GM19240 (cell line): ENCODE measurements around the gene PRUNE2.
"Not testable (repeated sequence)": the region's sequence is repeated elsewhere in the genome, so short reads cannot be mapped to it uniquely, and the experiment has no call there.

Experiments
- DNase-seq: peaks from one replicate; pipeline ENCODE4 v3.0.0; 2011; ENCODE audit warnings: low spot score; ENCODE audit not compliant: insufficient read length

PRUNE2 gene

DNA sequence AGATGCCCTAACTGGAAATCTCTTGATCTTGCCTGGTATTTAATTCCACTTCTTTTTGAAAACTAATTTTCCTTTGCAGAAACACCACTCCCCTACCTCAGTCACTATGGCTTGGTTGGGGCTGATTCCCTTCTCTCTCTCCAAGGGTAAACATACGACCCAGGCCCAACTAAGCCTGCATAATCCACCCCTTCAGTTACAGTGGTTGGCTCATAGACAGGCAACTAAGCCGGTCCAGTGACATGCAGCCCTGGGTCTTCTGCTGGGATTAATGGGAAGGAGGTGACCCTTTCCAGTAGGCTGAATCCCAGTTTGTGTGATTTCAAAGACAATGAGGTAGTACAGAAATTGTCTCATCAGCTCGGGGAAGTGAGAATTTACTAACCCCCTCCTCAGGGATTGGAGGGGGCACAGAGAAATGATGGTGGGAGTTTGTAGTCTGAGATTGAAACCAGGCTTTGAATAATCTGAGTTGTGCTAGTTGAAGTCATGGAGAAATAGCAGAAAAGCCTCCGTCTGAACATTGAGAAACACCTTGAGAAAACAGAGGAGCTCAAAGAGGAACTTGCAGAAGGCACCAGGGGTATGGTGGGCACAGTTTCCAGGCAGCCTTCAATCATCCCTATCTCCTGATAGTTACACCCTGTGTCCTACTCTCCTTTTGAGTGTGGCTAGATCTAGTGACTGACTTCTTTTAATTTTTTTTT, 298.0 kb downstream of the PRUNE2 start:
- no peak for DNase-seq

DNA sequence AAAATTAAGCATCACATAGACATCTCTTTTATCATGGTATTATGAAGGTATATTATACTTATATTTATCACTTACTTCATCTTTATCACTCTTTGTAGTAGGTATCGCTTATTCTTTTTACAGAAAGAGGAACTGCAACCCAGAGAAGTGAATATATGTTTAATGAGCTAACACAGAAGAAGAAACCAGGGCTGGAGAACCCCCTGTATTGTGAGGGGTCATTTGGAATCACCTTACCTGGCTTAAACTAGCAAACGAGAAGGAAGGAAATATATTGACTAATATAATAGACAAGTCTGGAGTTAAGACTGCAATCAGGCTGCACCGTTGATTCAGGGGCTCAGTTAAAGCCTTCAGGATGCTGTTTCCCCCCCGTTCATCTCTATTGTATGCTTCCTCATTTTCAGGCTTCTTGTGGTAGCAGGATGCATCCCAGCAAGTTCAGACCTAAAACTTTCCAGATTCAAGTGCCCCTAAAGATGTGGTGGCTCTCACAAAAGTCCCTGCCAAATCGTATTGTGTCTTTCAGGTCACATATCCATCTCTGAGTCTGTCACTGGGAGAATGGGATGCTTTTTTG, 300.5 kb downstream of the PRUNE2 start:
- peak; percentile 14 for DNase-seq

GRCh38 chr9:76603931-76604570, 301.9 kb downstream of the PRUNE2 start:
- no peak for DNase-seq

- DNase-seq: no peak
These were observed 302.4 kb downstream of the PRUNE2 start for GRCh38 chr9:76603448-76603895.

DNA sequence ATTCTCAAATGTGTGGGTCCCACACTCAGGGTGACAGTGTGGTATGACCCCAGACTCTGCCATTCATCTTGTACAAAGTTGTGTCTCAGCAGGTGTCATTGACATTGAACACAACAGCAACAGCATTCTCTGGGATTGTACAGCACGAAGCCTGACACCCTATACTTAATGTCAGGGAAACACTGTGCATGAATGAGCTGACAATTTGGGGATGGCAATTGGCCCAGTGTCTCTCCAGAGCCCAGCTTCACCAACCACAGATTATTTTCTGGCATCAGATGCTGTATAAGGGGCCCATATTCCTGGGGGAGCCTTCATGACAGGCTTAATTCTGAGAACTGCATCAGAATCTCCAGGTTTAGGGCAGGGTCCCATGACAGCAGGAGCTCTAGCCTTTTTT, 303.7 kb downstream of the PRUNE2 start:
- no peak for DNase-seq

- no peak for DNase-seq
These were observed 305.8 kb downstream of the PRUNE2 start for GRCh38 chr9:76600007-76600615.

DNA sequence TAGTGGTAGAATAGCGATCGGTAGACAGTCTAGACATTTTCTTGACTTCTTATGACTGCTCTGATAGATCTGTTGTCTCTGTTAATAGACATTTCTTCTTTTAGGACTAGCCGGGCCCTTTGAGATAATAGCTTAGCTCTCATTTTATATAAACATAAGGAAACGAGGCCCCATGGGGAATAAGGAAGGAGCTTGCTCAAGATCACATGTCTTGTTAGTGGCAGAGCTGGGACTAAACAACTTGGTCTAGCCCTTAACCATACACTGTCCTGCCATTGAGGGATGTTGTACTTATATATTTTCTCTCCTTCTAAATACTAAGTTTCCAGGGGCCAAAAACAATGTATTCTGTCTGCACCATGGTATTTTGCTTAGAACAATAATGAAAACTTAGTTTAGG, 306.9 kb downstream of the PRUNE2 start:
- no peak for DNase-seq

DNA sequence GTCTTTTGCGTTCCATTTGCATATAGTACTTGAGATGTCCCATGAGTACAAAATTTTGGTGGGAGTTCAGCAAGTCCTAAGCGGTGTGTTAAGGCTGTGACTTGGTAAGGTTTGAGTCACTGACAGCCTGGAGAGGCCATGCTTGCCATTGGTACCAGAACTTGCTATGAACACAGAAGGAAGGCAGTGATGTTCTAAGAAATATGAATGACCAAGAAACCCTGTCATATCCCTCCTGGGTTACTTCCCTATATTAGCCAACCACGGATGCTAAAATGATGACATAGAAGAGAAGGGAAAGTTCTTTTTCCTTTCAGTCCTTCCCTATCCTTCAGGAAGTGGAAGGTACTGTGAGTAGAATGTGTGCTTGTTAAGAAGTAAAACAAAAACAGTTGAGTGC, 310.3 kb downstream of the PRUNE2 start:
- DNase-seq: no peak

DNA sequence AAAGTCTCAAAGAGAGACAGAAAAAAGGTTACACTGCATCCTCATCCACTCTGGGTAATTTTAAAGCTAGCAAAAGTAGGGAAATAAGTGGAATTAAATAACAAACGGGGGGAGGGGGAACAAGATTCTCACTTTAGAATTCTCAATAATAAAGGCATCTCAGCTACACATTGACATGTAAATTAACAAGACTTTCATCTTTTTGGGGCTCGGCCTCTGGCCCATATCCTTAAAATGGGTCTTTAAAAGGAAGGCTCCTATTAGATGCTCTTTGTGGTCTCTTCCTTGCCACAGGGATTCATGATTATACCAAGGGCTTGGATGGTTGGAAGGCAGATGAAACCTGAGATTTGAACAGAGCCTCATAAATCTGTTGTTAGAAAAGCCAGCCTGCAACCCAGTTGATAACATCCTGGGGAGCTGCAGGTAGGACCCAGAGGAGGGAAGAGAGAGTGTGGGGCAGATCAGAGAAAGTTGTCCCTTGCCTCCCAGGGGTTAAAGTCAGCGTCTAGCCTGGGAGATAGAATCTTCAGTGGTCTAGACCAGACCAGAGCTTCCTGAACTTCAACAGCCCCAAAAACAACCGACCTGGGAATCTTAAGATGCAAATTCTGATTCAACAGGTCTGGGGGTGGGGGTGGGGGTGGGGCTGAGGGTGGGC, 311.0 kb downstream of the PRUNE2 start:
- no peak for DNase-seq

GRCh38 chr9:76593961-76594735, 311.8 kb downstream of the PRUNE2 start:
- DNase-seq: not testable (repeated sequence)

- DNase-seq: no peak
These were observed 313.0 kb downstream of the PRUNE2 start for GRCh38 chr9:76592974-76593347.

DNA sequence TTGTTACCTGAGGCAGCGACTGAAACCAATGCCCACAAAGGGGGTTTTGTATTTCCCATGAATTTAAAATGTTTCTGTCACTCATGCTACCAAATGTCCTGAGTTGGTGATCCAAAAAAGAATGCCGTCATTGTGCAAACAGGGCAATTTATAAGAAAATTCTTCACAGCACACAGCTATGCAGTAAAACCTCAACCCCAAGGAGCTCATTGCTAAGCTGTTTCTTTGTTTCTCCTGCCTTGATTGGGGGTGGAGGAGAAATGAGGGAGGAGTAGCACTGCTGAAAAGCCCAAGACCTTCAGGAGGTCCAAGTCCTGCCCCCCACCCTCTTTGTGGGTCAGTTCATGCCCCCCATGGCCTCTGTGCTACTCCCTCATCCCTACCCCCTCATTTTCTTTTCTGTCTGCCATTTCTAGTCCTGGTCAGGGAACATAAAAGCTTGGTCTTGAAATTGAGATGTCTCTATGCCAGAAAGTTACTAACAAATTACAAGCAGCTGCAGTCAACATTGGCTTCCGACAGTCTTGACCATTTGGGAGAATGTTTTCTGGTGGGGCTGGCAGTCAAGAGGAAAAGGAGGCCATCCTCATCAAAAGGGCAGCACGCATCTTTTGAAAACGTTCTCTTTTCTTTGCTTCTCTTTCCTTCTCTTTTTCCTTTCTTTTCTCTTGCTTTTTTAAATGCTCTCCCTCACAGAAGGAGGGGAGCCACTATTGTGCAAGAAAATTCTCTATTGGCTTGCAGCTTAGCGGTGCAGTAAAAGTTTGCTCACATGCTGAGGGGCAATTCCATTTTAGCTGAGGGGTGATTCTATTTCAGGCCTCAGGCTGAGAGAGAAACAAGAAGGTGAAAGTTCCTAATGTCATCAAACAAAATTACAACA, 313.6 kb downstream of the PRUNE2 start:
- no peak for DNase-seq

- no peak for DNase-seq
These were observed 314.5 kb downstream of the PRUNE2 start for GRCh38 chr9:76591256-76591950.

DNA sequence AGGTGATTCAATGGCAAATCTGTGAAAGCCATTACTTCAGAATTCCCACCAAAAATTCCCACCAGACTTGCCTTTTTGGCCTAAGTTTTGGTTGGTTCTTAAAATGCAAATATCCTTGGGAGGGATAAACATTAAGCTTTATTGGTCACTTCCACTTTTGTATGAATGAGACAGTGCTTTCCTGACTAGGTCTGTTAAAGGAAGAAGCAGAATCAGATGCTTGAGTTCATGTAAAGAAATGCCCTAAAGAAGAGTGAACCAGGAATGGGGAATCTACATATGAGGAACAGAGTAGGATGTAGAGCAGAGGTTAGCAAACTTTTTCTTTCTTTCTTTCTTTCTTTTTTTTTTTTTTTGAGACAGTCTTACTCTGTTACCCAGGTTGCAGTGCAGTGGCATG, 317.6 kb downstream of the PRUNE2 start:
- DNase-seq: no peak

GRCh38 chr9:76586390-76587314, 319.3 kb downstream of the PRUNE2 start:
- DNase-seq: no peak

- DNase-seq: no peak
These were observed 320.2 kb downstream of the PRUNE2 start for GRCh38 chr9:76585487-76586389.

DNA sequence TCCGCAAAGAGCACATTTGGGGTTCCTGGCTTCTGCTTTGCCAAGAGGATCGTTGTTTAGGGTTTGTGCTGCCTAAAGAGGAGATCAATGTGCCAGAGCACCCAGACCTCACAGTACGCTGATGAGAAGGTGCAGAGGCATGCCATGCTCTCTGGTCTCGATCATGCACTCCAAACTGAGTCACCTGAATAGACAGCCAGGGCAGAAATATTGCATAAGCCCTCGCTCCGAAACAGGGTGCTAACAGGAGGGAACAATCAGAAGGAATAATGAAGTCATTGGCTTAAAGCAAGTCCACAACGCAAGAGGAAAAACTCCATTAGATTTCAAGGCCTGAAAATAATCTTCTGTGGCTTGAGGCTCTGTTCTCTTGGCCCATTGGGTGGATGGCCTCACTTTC, 322.7 kb downstream of the PRUNE2 start:
- DNase-seq: no peak
